NCI-H82 treated with DMSO at 0.1 percent for 48 hours (cell line): ENCODE results near the gene NCL.
"Not testable (repeated sequence)": the region's sequence is repeated elsewhere in the genome, so short reads cannot be mapped to it uniquely, and the experiment has no call there.

Experiments
- DNase-seq: peaks from one replicate; lab custom pipeline; 2025; ENCODE audit not compliant: unreplicated experiment; lab: John Stamatoyannopoulos, UW

Gene NCL

GRCh38 chr2:231431606-231432005 lies 32.7 kb downstream of the NCL start:
- DNase-seq = no peak

- DNase-seq = not testable (repeated sequence)
Measured at GRCh38 chr2:231430437-231430836, 33.8 kb downstream of the NCL start.

GRCh38 chr2:231429901-231430300 lies 34.4 kb downstream of the NCL start:
- no peak for DNase-seq

- DNase-seq = no peak
Measured at GRCh38 chr2:231429152-231429551, 35.1 kb downstream of the NCL start.

- DNase-seq = no peak
Measured at GRCh38 chr2:231427116-231427515, 37.2 kb downstream of the NCL start.

- no peak for DNase-seq
Measured at GRCh38 chr2:231425811-231426703, 38.2 kb downstream of the NCL start.

GRCh38 chr2:231425291-231425810 lies 38.9 kb downstream of the NCL start:
- DNase-seq = no peak

- no peak for DNase-seq
Measured at GRCh38 chr2:231423176-231423575, 41.1 kb downstream of the NCL start.

- peak; percentile 64 for DNase-seq
Measured at GRCh38 chr2:231422056-231422455, 42.2 kb downstream of the NCL start.

- DNase-seq = no peak
Measured at GRCh38 chr2:231421051-231421580, 43.2 kb downstream of the NCL start.

- DNase-seq = no peak
Measured at GRCh38 chr2:231418820-231419640, 45.3 kb downstream of the NCL start.

- no peak for DNase-seq
Measured at GRCh38 chr2:231415029-231415428, 49.3 kb downstream of the NCL start.

- no peak for DNase-seq
Measured at GRCh38 chr2:231413921-231414476, 50.3 kb downstream of the NCL start.

- no peak for DNase-seq
Measured at GRCh38 chr2:231413456-231413855, 50.8 kb downstream of the NCL start.

GRCh38 chr2:231412618-231412963 lies 51.7 kb downstream of the NCL start:
- no peak for DNase-seq

- DNase-seq = peak; percentile 42
Measured at GRCh38 chr2:231411831-231412617, 52.3 kb downstream of the NCL start.

- no peak for DNase-seq
Measured at GRCh38 chr2:231411237-231411636, 53.0 kb downstream of the NCL start.

- DNase-seq = no peak
Measured at GRCh38 chr2:231410293-231411004, 53.8 kb downstream of the NCL start.

GRCh38 chr2:231409776-231410175 lies 54.5 kb downstream of the NCL start:
- no peak for DNase-seq

- not testable (repeated sequence) for DNase-seq
Measured at GRCh38 chr2:231408304-231408703, 56.0 kb downstream of the NCL start.
